NCI-H82 treated with DMSO at 0.1 percent for 48 hours (cell line): ENCODE results near the gene DLX2.

ENCODE experiments used
- DNase-seq: peaks from one replicate; lab custom pipeline; 2025; ENCODE audit not compliant: unreplicated experiment; lab: John Stamatoyannopoulos, UW

The DLX2 gene

GRCh38 chr2:172107690-172108586, 5.2 kb upstream of the DLX2 start:
- no peak for DNase-seq

GRCh38 chr2:172106108-172106961, 3.6 kb upstream of the DLX2 start:
- DNase-seq, result no peak

GRCh38 chr2:172105471-172106107, 2.9 kb upstream of the DLX2 start:
- DNase-seq, result no peak

- peak; percentile 41 for DNase-seq
These were observed 972 bp upstream of the DLX2 start for GRCh38 chr2:172103471-172104272.

GRCh38 chr2:172101821-172102390, 794 bp downstream of the DLX2 start:
- no peak for DNase-seq

GRCh38 chr2:172100935-172101820, 1.5 kb downstream of the DLX2 start:
- DNase-seq, result no peak

GRCh38 chr2:172100080-172100934, 2.4 kb downstream of the DLX2 start:
- DNase-seq, result no peak

GRCh38 chr2:172099472-172100079, 3.1 kb downstream of the DLX2 start:
- no peak for DNase-seq

- DNase-seq, result no peak
These were observed 3.8 kb downstream of the DLX2 start for GRCh38 chr2:172098650-172099471.

- no peak for DNase-seq
These were observed 4.4 kb downstream of the DLX2 start for GRCh38 chr2:172098287-172098649.

- DNase-seq, result no peak
These were observed 5.1 kb downstream of the DLX2 start for GRCh38 chr2:172097557-172098131.

GRCh38 chr2:172096626-172097547, 5.8 kb downstream of the DLX2 start:
- no peak for DNase-seq

GRCh38 chr2:172095905-172096625, 6.6 kb downstream of the DLX2 start:
- DNase-seq, result no peak

- DNase-seq, result peak; percentile 30
These were observed 7.4 kb downstream of the DLX2 start for GRCh38 chr2:172095146-172095904.
